Thoracic aorta (tissue), 2 donors: ENCODE data around the gene IP6K2. TPM values are rescaled to one million over a fixed set of nuclear protein-coding genes. Genes with fewer than 3 reads are reported as not detected.

Experiments used
- ATAC-seq: fragments of 150-250 bp; one replicate; pipeline ENCODE4 v1.8.0; 2017; ENCODE audit warnings: low read depth; ENCODE audit not compliant: insufficient number of reproducible peaks, low FRiP score
- DNase-seq: peaks from one replicate; pipeline ENCODE4 v3.0.0-alpha.2; 2020; ENCODE audit warnings: low spot score
- H3K27ac ChIP-seq, 2 donors: fragments of 200-600 bp; sonication (generic); 1 replicate in 1 of 2; 2 replicates in 1 of 2; pipeline ENCODE4 v1.5.1; 2016; ENCODE audit warnings: mild to moderate bottlenecking in 2 of 2, moderate library complexity in 2 of 2
- H3K27me3 ChIP-seq: fragments of 200-600 bp; sonication (generic); replicated peaks from 2 replicates; pipeline ENCODE4 v1.6.0; 2016; ENCODE audit warnings: mild to moderate bottlenecking; ENCODE audit not compliant: insufficient read depth
- H3K36me3 ChIP-seq: fragments of 200-600 bp; sonication (generic); one replicate; pipeline ENCODE4 v1.5.1; 2016
- H3K4me1 ChIP-seq, 2 donors: fragments of 200-600 bp; sonication (generic); 1 replicate in 1 of 2; 2 replicates in 1 of 2; pipeline versions ENCODE4 v1.5.1 to v1.6.0; 2016; ENCODE audit warnings: low read depth in 2 of 2, mild to moderate bottlenecking in 1 of 2; ENCODE audit not compliant: control insufficient read depth in 1 of 2
- H3K4me3 ChIP-seq: fragments of 200-600 bp; sonication (generic); 2 replicates; pipeline ENCODE4 v1.5.1; 2016; ENCODE audit warnings: mild to moderate bottlenecking
- H3K9me3 ChIP-seq: fragments of 200-600 bp; sonication (generic); 2 replicates; pipeline ENCODE4 v1.5.1; 2016
- total RNA-seq, 2 donors: library from RNA; depleted of rRNA; stranded (reverse); fragments of >200 nt; gene quantifications; one replicate each; pipeline versions ENCODE4 v1.1.0 to v1.2.3, GENCODE V29; 2016
- TF ChIP-seq, protein P1 (sequence below): fragments of 200-600 bp; sonication (generic); IDR thresholded peaks from one replicate; pipeline ENCODE4 v1.5.1; 2019; ENCODE audit warnings: antibody characterized with exemption

IP6K2 gene
- total RNA-seq, 2 donors from 2014 or later, result 38.3 to 90.7 TPM

- Histone ChIP-seq H3K4me3 (peak overlapping the region; percentile 87), H3K36me3 (no peaks in the 10 kb centered on the region), H3K4me1 (peaks cover 16 to 41% of the 10 kb centered on the region in 2 donors), H3K27me3 (no peaks in the 10 kb centered on the region), H3K9me3 (no peaks in the 10 kb centered on the region), H3K27ac (peak overlapping the region; percentile 18 to 74)
- TF ChIP-seq, protein P1, sequence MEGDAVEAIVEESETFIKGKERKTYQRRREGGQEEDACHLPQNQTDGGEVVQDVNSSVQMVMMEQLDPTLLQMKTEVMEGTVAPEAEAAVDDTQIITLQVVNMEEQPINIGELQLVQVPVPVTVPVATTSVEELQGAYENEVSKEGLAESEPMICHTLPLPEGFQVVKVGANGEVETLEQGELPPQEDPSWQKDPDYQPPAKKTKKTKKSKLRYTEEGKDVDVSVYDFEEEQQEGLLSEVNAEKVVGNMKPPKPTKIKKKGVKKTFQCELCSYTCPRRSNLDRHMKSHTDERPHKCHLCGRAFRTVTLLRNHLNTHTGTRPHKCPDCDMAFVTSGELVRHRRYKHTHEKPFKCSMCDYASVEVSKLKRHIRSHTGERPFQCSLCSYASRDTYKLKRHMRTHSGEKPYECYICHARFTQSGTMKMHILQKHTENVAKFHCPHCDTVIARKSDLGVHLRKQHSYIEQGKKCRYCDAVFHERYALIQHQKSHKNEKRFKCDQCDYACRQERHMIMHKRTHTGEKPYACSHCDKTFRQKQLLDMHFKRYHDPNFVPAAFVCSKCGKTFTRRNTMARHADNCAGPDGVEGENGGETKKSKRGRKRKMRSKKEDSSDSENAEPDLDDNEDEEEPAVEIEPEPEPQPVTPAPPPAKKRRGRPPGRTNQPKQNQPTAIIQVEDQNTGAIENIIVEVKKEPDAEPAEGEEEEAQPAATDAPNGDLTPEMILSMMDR, result no peak
- ATAC-seq (no peak), DNase-seq (no peak)
Observed at GRCh38 chr3:48716508-48716981, 476 bp downstream of the IP6K2 start.

DNA sequence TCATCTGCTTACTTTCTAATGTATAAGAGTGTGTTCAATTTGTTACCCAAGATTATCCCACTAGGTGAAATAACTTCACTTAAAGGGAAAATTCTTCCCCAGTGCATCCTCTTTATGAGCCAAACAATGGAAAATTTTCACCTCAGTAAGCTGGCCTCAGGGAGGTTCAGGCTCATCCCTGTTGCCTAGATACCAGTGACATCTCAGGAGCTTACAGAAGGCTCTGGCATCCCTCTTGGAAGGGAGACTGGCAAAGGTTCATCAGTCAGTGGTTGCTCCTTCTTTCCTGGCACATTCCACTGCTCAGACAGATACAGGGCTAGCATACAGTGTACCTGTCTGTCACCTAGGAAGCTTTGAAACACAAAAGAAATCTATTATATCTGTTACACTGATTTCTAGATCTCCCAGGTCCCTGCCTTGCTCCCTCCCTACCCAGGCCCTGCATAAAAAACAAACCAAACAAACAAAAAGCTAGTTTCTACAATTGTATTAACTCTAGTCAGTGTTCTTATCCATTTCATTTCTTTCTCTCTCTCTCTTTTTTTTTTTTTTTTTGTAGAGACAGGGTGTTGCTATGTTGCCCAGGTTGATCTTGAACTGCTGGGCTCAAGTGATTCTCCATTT lies 1.7 kb downstream of the IP6K2 start:
- no peak for DNase-seq
- TF ChIP-seq, protein P1, result no peak
- no peaks in the 10 kb centered on the region for H3K27me3 ChIP-seq
- peaks cover 9% of the 10 kb centered on the region for H3K36me3 ChIP-seq
- peaks cover 16 to 45% of the 10 kb centered on the region in 2 donors for H3K4me1 ChIP-seq
- H3K27ac ChIP-seq, result no peak overlapping the region
- H3K4me3 ChIP-seq, result peak overlapping the region; percentile 87
- no peaks in the 10 kb centered on the region for H3K9me3 ChIP-seq
- ATAC-seq, result no peak

- Histone ChIP-seq H3K4me1 (peaks cover 25 to 58% of the 10 kb centered on the region in 2 donors), H3K36me3 (peaks cover 18% of the 10 kb centered on the region), H3K27me3 (no peaks in the 10 kb centered on the region), H3K27ac (no peak overlapping the region), H3K9me3 (no peaks in the 10 kb centered on the region), H3K4me3 (no peak overlapping the region)
- TF ChIP-seq, protein P1, result no peak
- ATAC-seq (no peak), DNase-seq (no peak)
Observed at GRCh38 chr3:48711727-48712126, 5.3 kb downstream of the IP6K2 start.

- peaks cover 17 to 42% of the 10 kb centered on the region in 2 donors for H3K4me1 ChIP-seq
- H3K36me3 ChIP-seq, result peaks cover 18% of the 10 kb centered on the region
- no peaks in the 10 kb centered on the region for H3K27me3 ChIP-seq
- ATAC-seq (no peak), DNase-seq (no peak)
- H3K27ac ChIP-seq, result peak overlapping the region in 1 of 2 donors; percentile 22
- TF ChIP-seq, protein P1, result no peak
- H3K9me3 ChIP-seq, result no peaks in the 10 kb centered on the region
- H3K4me3 ChIP-seq, result no peak overlapping the region
Observed at GRCh38 chr3:48709051-48709461, 8.0 kb downstream of the IP6K2 start.

GRCh38 chr3:48708481-48708889 lies 8.5 kb downstream of the IP6K2 start:
- H3K4me1 ChIP-seq, result peaks cover 20 to 42% of the 10 kb centered on the region in 2 donors
- TF ChIP-seq, protein P1, result no peak
- H3K27ac ChIP-seq, result peak overlapping the region in 1 of 2 donors; percentile 22
- peaks cover 18% of the 10 kb centered on the region for H3K36me3 ChIP-seq
- ATAC-seq, result no peak
- no peaks in the 10 kb centered on the region for H3K9me3 ChIP-seq
- no peaks in the 10 kb centered on the region for H3K27me3 ChIP-seq
- DNase-seq, result no peak
- no peak overlapping the region for H3K4me3 ChIP-seq
